H1 (cell line): Measurements from ENCODE around the gene BUD13. TPM values are rescaled to one million over a fixed set of nuclear protein-coding genes. Genes with fewer than 3 reads are reported as not detected.

Experiments used
- CTCF ChIA-PET: fragments of 300-600 bp; sonication (Branson Sonifier 250); formaldehyde crosslinking; loops from one replicate; lab custom pipeline; 2021; ENCODE audit not compliant: partially characterized antibody; lab: Charles Lee
- POLR2A ChIA-PET: fragments of 300-600 bp; sonication (Branson Sonifier 250); formaldehyde crosslinking; loops from one replicate; lab custom pipeline; 2021; ENCODE audit warnings: inconsistent platforms; ENCODE audit not compliant: partially characterized antibody; lab: Charles Lee
- DNase-seq, 2 experiments: peaks; one replicate each; pipeline versions ENCODE4 v3.0.0 to v3.0.0-alpha.2; 2010 to 2022; ENCODE audit warnings: low spot score in 2 of 2, low read depth in 1 of 2, mixed read lengths in 1 of 2
- FAIRE-seq: peaks from 2 replicates; lab custom pipeline; 2011; peaks lifted over from hg19 to GRCh38; lab: Jason Lieb, UNC
- H2AFZ ChIP-seq: 2 replicates; pipeline ENCODE4 v1.8.1; 2012; ENCODE audit warnings: low read length, inconsistent platforms
- H2AK5ac ChIP-seq: 2 replicates; pipeline ENCODE4 v1.6.1; 2013; ENCODE audit warnings: low read depth, low read length
- H2BK120ac ChIP-seq: replicated peaks from 2 replicates; pipeline ENCODE3; 2013; ENCODE audit warnings: low read depth, low read length, inconsistent platforms
- H2BK12ac ChIP-seq: 2 replicates; pipeline ENCODE4 v1.6.1; 2013; ENCODE audit warnings: low read depth, low read length
- H2BK15ac ChIP-seq: 2 replicates; pipeline ENCODE4 v1.6.1; 2013; ENCODE audit warnings: low read length
- H2BK20ac ChIP-seq: 2 replicates; pipeline ENCODE4 v1.6.1; 2013; ENCODE audit warnings: low read length
- H2BK5ac ChIP-seq: 2 replicates; pipeline ENCODE4 v1.6.1; 2013; ENCODE audit warnings: low read depth, low read length
- H3K14ac ChIP-seq: 2 replicates; pipeline ENCODE4 v1.6.1; 2013; ENCODE audit warnings: inconsistent platforms; ENCODE audit not compliant: insufficient read length
- H3K18ac ChIP-seq: 2 replicates; pipeline ENCODE4 v1.6.1; 2013; ENCODE audit warnings: low read length; ENCODE audit errors: extremely low read depth
- H3K23ac ChIP-seq: 2 replicates; pipeline ENCODE4 v1.6.1; 2013; ENCODE audit warnings: inconsistent platforms; ENCODE audit not compliant: insufficient read length
- H3K23me2 ChIP-seq: 2 replicates; pipeline ENCODE4 v1.6.1; 2013; ENCODE audit warnings: low read depth, low read length
- H3K27ac ChIP-seq: 2 replicates; pipeline ENCODE4 v1.6.1; 2011; ENCODE audit warnings: low read depth, low read length, inconsistent platforms
- H3K27me3 ChIP-seq, 4 experiments: replicated peaks in 1 of 4; 1 replicate in 1 of 4; 2 replicates in 3 of 4; pipeline versions ENCODE4 v1.6.1 to v1.8.1; 2011 to 2013; ENCODE audit warnings: low read length in 3 of 4, mild to moderate bottlenecking in 3 of 4, inconsistent platforms in 2 of 4, mixed read lengths in 2 of 4, moderate library complexity in 1 of 4; ENCODE audit not compliant: control insufficient read depth in 3 of 4, insufficient read depth in 3 of 4; ENCODE audit errors: extremely low read depth in 1 of 4
- H3K36me3 ChIP-seq, 4 experiments: 2 replicates each; pipeline versions ENCODE4 v1.6.1 to v1.8.1; 2011 to 2013; ENCODE audit warnings: mild to moderate bottlenecking in 4 of 4, low read length in 3 of 4, moderate library complexity in 2 of 4, control low read depth in 1 of 4, inconsistent platforms in 1 of 4; ENCODE audit not compliant: insufficient read depth in 4 of 4, control insufficient read depth in 2 of 4
- H3K4ac ChIP-seq: replicated peaks from 2 replicates; pipeline ENCODE3; 2013; ENCODE audit warnings: low read length, low read depth, mixed read lengths, inconsistent platforms; ENCODE audit not compliant: insufficient read length
- H3K4me1 ChIP-seq, 4 experiments: replicated peaks in 1 of 4; 1 replicate in 1 of 4; 2 replicates in 3 of 4; pipeline versions ENCODE4 v1.6.1 to v1.8.1; 2011 to 2013; ENCODE audit warnings: low read length in 3 of 4, inconsistent platforms in 2 of 4, mixed read lengths in 1 of 4; ENCODE audit not compliant: insufficient read depth in 4 of 4, control insufficient read depth in 3 of 4
- H3K4me2 ChIP-seq, 2 experiments: 2 replicates each; pipeline versions ENCODE4 v1.6.1 to v1.8.1; 2011 to 2013; ENCODE audit warnings: low read depth in 2 of 2, low read length in 2 of 2, control low read depth in 1 of 2, inconsistent platforms in 1 of 2, mild to moderate bottlenecking in 1 of 2; ENCODE audit not compliant: insufficient read depth in 1 of 2
- H3K4me3 ChIP-seq, 4 experiments: fragments of 200-600, 300-600 bp in 1 of 4; sonication (generic), shearing (Covaris generic), sonication (Bioruptor Twin) in 1 of 4; 2 replicates each; pipeline versions ENCODE4 v1.5.1 to v1.8.1; 2011 to 2016; ENCODE audit warnings: low read length in 4 of 4, low read depth in 3 of 4, control low read depth in 2 of 4, inconsistent platforms in 2 of 4, mild to moderate bottlenecking in 2 of 4, mixed read lengths in 1 of 4, moderate library complexity in 1 of 4; ENCODE audit not compliant: insufficient read depth in 2 of 4; ENCODE audit errors: extremely low read depth in 1 of 4
- H3K56ac ChIP-seq: replicated peaks from 2 replicates; pipeline ENCODE3; 2013; ENCODE audit warnings: low read depth, mild to moderate bottlenecking, mixed read lengths, low read length, inconsistent platforms; ENCODE audit not compliant: insufficient read length
- H3K79me1 ChIP-seq: 2 replicates; pipeline ENCODE4 v1.6.1; 2013; ENCODE audit warnings: low read depth, low read length, control low read depth
- H3K79me2 ChIP-seq, 2 experiments: 2 replicates each; pipeline versions ENCODE4 v1.6.1 to v1.8.1; 2012 to 2013; ENCODE audit warnings: low read length in 2 of 2, mild to moderate bottlenecking in 2 of 2, inconsistent platforms in 1 of 2; ENCODE audit not compliant: insufficient read depth in 2 of 2, control insufficient read depth in 1 of 2
- H3K9ac ChIP-seq, 4 experiments: replicated peaks in 1 of 4; 1 replicate in 1 of 4; 2 replicates in 3 of 4; pipeline versions ENCODE4 v1.6.1 to v1.8.1; 2011 to 2013; ENCODE audit warnings: low read depth in 3 of 4, low read length in 3 of 4, control low read depth in 2 of 4, mild to moderate bottlenecking in 2 of 4, moderate library complexity in 2 of 4, inconsistent platforms in 1 of 4; ENCODE audit errors: extremely low read depth in 1 of 4
- H3K9me3 ChIP-seq, 2 experiments: 2 replicates each; pipeline versions ENCODE4 v1.6.1 to v1.8.1; 2012 to 2013; ENCODE audit warnings: mild to moderate bottlenecking in 2 of 2, moderate library complexity in 2 of 2, control low read depth in 1 of 2, inconsistent platforms in 1 of 2, low read depth in 1 of 2, low read length in 1 of 2, mixed read lengths in 1 of 2; ENCODE audit not compliant: insufficient read depth in 2 of 2
- H4K20me1 ChIP-seq, 2 experiments: replicated peaks in 1 of 2; 2 replicates each; pipeline versions ENCODE3 to v1.8.1; 2011 to 2013; ENCODE audit warnings: inconsistent platforms in 2 of 2, low read length in 2 of 2, mild to moderate bottlenecking in 1 of 2; ENCODE audit not compliant: insufficient read depth in 2 of 2, control insufficient read depth in 1 of 2
- H4K5ac ChIP-seq: 2 replicates; pipeline ENCODE4 v1.6.1; 2013; ENCODE audit warnings: low read length, low read depth, mixed read lengths, inconsistent platforms; ENCODE audit not compliant: insufficient read length
- H4K8ac ChIP-seq: 2 replicates; pipeline ENCODE4 v1.8.0; 2013; ENCODE audit warnings: mild to moderate bottlenecking, moderate library complexity, low read length, inconsistent platforms; ENCODE audit not compliant: insufficient read depth; ENCODE audit errors: extremely low read depth
- H4K91ac ChIP-seq: replicated peaks from 2 replicates; pipeline ENCODE3; 2013; ENCODE audit warnings: low read length, mixed read lengths, inconsistent platforms; ENCODE audit not compliant: insufficient read length
- BACH1 ChIP-seq: IDR thresholded peaks from 2 replicates; pipeline ENCODE4 v1.6.1; 2012; ENCODE audit warnings: low read length, improper control_type of control experiment
- HDAC6 ChIP-seq: IDR thresholded peaks from one replicate; pipeline ENCODE4 v1.7.1; 2012; ENCODE audit warnings: low read depth, mild to moderate bottlenecking, inconsistent platforms, low read length, moderate library complexity
- WGBS, 2 experiments: shearing (Covaris generic) in 1 of 2; methylation state at CpG; one replicate each; pipeline versions ENCODE4 v1.1.6 to v1.1.7; 2013 to 2015; ENCODE audit warnings: low lambda C conversion rate in 2 of 2, mixed read lengths in 2 of 2, inconsistent platforms in 1 of 2, low coverage in 1 of 2, missing lambda C conversion rate in 1 of 2; ENCODE audit not compliant: insufficient replicate concordance in 2 of 2, insufficient coverage in 1 of 2, insufficient read length in 1 of 2; ENCODE audit errors: extremely low coverage in 1 of 2, missing lambda C conversion rate in 1 of 2; 5-methylcytosine and 5-hydroxymethylcytosine counted together
- polyA plus RNA-seq, 7 experiments: library from polyadenylated mRNA; depleted of rRNA in 3 of 7; stranded (reverse) in 5 of 7; unstranded in 2 of 7; fragments of >200 nt in 5 of 7; fragments of 200-250 nt in 2 of 7; gene quantifications; 1 replicate in 5 of 7; 2 replicates in 1 of 7; 4 replicates in 1 of 7; pipeline versions ENCODE4 v1.2.1 to v1.2.3, GENCODE V29; 2011 to 2013; ENCODE audit warnings: missing spikeins in 2 of 7, mixed read lengths in 2 of 7
- total RNA-seq: library from RNA; stranded (reverse); fragmentation: NEBNext Ultra II Directional; extraction: Animal tissue kit (Norgen Biotek cat#: 25700); gene quantifications from 2 replicates; pipeline ENCODE4 v1.2.1, GENCODE V29; 2021

Gene BUD13
- total and polyA plus RNA-seq, 2 of the 8 experiments (the other 6 are each of a cell fraction or from before 2014, with no cell fraction given): 24.8 to 27.2 TPM

DNA sequence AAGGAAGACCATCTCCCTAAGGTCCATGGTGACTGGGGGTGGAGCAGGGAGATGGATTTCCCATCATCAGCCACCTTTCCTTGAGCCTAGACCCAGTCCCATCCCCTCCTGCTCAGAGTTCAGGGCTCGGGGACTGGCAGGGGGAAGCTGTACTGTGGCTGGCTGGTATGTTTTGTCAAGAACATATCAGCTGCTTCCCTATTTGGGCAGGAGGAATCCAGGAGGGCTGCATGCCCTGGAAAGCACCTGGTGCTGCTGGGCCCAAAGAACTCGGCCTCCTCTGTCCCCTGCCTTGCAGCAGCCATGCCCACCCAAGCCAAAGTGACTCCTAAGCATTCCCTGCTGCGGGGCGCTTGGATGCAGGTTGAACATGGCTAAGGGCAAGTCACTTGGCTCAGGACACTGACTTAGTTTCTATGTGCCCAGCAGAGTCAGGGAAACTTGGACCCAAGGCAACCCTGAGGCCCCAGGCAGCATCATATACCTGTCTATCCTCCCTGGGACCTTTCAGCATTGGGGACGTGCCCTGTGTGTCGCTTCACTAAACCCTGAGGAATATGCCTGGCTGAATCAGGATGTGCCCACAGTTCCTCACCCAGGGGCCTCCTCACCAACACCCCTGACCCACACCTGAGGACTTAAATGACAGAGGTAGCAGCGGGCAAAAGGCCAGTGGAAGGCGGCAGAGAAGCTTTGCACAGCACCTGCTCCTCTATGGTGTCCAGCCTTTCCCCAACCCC is 43.1 kb downstream of the BUD13 start:
- no peaks in the 10 kb centered on the region for H3K79me1 ChIP-seq
- no peak overlapping the region for H2BK120ac ChIP-seq
- FAIRE-seq (no peak), DNase-seq (no peak)
- no peaks in the 10 kb centered on the region for H3K36me3 ChIP-seq
- no peak for TF ChIP-seq HDAC6
- no peak for TF ChIP-seq BACH1
- H4K91ac ChIP-seq: peak overlapping the region; percentile 17
- no peak overlapping the region for H3K23ac ChIP-seq
- H3K27ac ChIP-seq: no peak overlapping the region
- no peak overlapping the region for H3K4me2 ChIP-seq
- no peak overlapping the region for H2BK12ac ChIP-seq
- H3K9me3 ChIP-seq: no peaks in the 10 kb centered on the region
- no peak overlapping the region for H3K14ac ChIP-seq
- no peak overlapping the region for H3K4me3 ChIP-seq
- POLR2A ChIA-PET: no interaction called here
- no peak overlapping the region for H3K4ac ChIP-seq
- no peak overlapping the region; the same call in 1 of the 2 replicates for H2BK15ac ChIP-seq
- H4K8ac ChIP-seq: no peak overlapping the region
- no peaks in the 10 kb centered on the region for H4K20me1 ChIP-seq
- peak overlapping the region; percentile 70; the same call in 1 of the 2 replicates for H2AK5ac ChIP-seq
- WGBS, 2 experiments: 88% methylated on average over 6 of the region's 8 CpGs; no CpG with 5 or more reads in 1 of the 2 experiments
- H3K27me3 ChIP-seq: no peaks in the 10 kb centered on the region
- H3K79me2 ChIP-seq: no peaks in the 10 kb centered on the region
- H2BK20ac ChIP-seq: no peak overlapping the region
- H3K56ac ChIP-seq: no peak overlapping the region
- no peak overlapping the region for H2BK5ac ChIP-seq
- CTCF ChIA-PET: interaction anchor here (0.8 to 11.9 kb wide), 8 partner anchors 9 to 374 kb away, joined by 3 to 334 read pairs (median 10); no protein-coding TSS in a partner anchor
- H3K9ac ChIP-seq: no peak overlapping the region
- H4K5ac ChIP-seq: no peak overlapping the region
- H2AFZ ChIP-seq: no peak overlapping the region
- peaks cover 6 to 28% (median 18%) of the 10 kb centered on the region in 4 experiments for H3K4me1 ChIP-seq
- H3K23me2 ChIP-seq: no peaks in the 10 kb centered on the region
- no peak overlapping the region for H3K18ac ChIP-seq
